Measurements from ENCODE around the gene ZMIZ2.

DNA sequence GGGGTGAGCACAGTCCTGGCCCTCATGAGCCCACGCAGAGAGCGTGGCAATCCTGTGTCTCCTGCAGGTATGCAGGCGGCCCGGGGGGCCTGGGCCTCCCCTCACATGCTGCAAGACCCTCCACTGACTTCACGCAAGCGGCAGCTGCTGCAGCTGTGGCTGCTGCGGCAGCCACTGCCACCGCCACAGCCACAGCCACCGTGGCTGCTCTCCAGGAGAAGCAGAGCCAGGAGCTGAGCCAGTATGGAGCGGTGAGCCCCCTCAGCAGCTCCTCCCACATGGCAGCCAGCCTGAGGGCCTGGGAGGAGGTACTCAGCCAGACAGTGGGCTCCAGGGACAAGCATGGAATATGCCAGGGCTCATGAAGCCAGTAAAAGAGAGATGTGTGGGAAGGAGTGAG, 8.7 kb downstream of the ZMIZ2 start:
- no peak for TF ChIP-seq SP1 (IDR thresholded peaks at IDR 0.05; ENCODE audit: low read depth)
- no peak for TF ChIP-seq YY1 (IDR thresholded peaks at IDR 0.05; ENCODE audit: extremely low read depth, insufficient replicate concordance, low read depth, low read length)
- no peak for TF ChIP-seq CTCF (IDR thresholded peaks at IDR 0.05 in 2 of 3, conservative IDR thresholded peaks at IDR 0.05 in 1 of 3; ENCODE audit: borderline replicate concordance in 1 of 3, insufficient read depth in 1 of 3, low read depth in 2 of 3, low read length in 2 of 3)
- no peak for TF ChIP-seq POLR2A (IDR thresholded peaks at IDR 0.05; ENCODE audit: borderline replicate concordance, extremely low read depth, insufficient read depth, insufficient read length)
- no peak for TF ChIP-seq TCF7L2 (IDR thresholded peaks at IDR 0.05; ENCODE audit: borderline replicate concordance, extremely low read depth, insufficient read depth, insufficient read length)
- no peak for TF ChIP-seq EZH2phosphoT487 (IDR thresholded peaks at IDR 0.05; ENCODE audit: borderline replicate concordance)
- no peak for TF ChIP-seq ZNF274 (IDR thresholded peaks at IDR 0.05; ENCODE audit: low read depth, low read length)
- no peak for TF ChIP-seq POLR2AphosphoS5 (IDR thresholded peaks at IDR 0.05; ENCODE audit: low read depth, low read length)

Data from HCT116 (cell line).